ENCODE measurements around the gene CDC34.

CDC34 gene

GRCh38 chr19:591099-591958, 59.8 kb downstream of the CDC34 start:
- H3K4me2 ChIP-seq (ENCODE audit: low read length): peak overlapping the region; percentile 69
- no peaks in the 10 kb centered on the region for H3K9me3 ChIP-seq (replicated peaks; ENCODE audit: low read length)
- H3K9ac ChIP-seq (ENCODE audit: low read depth, low read length): no peak overlapping the region
- H3K27me3 ChIP-seq (ENCODE audit: control insufficient read depth, insufficient read depth, low read length): peaks cover 56% of the 10 kb centered on the region
- no peak overlapping the region for H3K4me3 ChIP-seq (ENCODE audit: low read length)
- H3K4me1 ChIP-seq (ENCODE audit: control insufficient read depth, insufficient read depth, low read length): peaks cover 26% of the 10 kb centered on the region
- no peaks in the 10 kb centered on the region for H3K36me3 ChIP-seq (ENCODE audit: insufficient read depth, low read length)
